Measurements from ENCODE around the gene DDX24.
"Not testable (repeated sequence)": the region's sequence is repeated elsewhere in the genome, so short reads cannot be mapped to it uniquely, and the experiment has no call there.

The DDX24 gene

DNA sequence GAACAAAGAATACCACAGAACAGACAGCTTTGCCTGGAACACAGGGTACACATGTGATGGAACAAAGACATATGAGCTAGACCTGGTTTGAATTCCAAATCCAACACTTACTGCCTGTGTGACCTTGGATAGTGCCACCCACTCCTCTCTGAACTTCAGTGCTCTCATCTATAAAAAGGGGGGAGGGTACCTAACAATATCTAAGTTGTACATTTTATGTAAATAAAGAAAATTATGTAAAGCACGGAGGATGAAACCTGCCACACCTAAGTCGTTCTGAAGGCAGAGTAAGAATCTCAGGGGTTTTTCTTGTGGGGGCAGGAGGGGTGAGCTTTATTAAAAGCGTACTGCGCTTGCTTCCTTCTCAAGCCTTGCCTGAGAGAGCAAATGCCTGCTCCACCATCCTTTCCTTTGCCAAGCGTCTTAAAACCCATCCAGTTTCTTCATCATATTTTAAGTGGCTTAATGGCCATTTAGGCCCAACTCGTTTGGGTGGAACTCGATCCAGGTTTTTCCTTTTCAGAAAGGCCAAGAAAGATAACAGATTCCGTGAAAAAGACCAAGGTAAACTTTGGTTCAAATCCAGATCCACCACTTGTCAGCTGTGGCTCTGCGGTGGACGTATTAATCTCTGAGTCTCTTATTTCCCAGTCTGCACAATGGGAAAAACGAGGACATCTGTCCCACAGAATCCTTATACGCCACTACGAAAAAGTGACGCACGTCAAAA lies 946 bp downstream of the DDX24 start:
- DNase-seq = peak in 1 of 2 donors; percentile 46

- DNase-seq = no peak
Observed at GRCh38 chr14:94077823-94078222, 3.2 kb downstream of the DDX24 start.

GRCh38 chr14:94077111-94077821 lies 3.7 kb downstream of the DDX24 start:
- no peak for DNase-seq

GRCh38 chr14:94075008-94075407 lies 6.0 kb downstream of the DDX24 start:
- DNase-seq = no peak

DNA sequence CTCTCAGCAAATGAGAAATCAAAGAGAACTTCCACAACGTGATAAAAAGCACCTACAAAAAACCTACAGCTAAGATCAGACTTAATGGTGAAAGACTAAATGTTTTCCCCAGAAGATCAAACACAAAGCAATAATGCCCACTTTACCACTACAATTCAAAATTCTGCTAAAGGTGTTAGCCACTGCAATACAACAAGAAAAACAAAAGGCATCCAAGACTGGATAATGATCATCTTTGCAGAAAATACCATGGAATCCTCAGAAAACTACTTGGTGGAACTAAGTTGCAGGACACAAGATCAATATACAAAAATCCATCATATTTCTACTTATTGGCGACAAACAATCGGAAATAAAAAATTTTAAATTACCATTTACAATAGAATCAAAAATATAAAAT lies 6.5 kb downstream of the DDX24 start:
- DNase-seq = no peak

DNA sequence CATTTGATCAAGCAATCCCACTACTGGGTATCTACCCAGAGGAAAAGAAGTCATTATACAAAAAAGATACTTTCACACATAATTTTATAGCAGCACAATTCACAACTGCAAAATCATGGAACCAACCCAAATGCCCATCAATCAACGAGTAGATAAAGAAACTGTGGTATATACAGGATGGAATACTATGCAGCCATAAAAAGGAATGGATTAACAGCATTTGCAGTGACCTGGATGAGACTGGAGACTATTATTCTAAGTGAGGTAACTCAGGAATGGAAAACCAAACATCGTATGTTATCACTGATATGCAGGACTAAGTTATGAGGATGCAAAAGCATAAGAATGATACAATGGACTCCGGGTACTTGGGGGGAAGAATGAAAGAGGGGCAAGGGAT lies 8.9 kb downstream of the DDX24 start:
- DNase-seq = not testable (repeated sequence)

DNA sequence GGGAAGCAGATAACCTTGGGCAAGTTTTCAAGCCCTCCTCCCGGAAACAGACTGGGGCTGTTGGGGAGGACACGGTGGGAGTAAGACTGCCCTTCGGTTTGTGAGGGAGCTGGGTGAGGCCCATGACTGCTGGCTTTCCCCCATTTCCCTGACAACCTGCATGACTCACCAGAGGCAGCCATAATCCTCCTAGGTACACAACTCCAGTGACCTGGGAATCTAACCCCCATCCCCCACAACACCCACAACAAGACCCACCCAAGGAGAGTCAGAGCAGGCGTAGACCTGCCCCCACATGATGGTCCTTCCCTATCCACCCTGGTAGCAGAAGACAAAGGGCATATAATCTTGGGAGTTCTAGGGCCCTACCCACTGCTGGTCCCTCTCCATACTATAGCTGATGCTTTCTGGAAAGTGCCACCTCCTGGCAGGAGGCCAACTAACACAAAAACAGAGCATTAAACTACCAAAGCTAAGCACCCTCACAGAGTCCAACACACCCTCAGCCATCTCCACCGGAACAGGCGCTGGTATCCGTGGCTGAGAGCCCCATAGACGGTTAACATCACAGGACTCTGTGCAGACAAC lies 14.8 kb downstream of the DDX24 start:
- no peak for DNase-seq

- DNase-seq = no peak
Observed at GRCh38 chr14:94062344-94062940, 18.6 kb downstream of the DDX24 start.

DNA sequence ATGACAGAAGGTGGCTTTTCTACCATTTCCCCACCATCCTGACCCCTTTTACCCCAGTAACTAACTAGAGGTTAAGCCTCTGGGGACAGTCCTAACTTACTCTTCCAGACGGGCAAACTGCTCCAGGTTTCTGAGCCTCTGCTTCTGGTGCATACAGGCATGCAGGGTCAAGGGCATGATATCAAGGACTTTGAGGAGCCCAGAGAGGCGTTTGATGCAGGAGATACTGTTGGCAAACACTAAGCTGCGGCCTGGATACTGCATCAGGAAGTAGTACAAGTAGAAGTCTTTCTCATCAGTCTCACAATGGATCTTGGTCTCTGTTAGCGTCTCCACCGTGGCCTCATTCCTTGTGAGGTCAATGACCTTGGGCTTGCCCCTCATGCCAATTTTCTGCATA lies 21.0 kb downstream of the DDX24 start:
- no peak for DNase-seq

- DNase-seq = no peak
Observed at GRCh38 chr14:94058674-94059138, 22.3 kb downstream of the DDX24 start.

- no peak for DNase-seq
Observed at GRCh38 chr14:94058128-94058673, 22.8 kb downstream of the DDX24 start.

DNA sequence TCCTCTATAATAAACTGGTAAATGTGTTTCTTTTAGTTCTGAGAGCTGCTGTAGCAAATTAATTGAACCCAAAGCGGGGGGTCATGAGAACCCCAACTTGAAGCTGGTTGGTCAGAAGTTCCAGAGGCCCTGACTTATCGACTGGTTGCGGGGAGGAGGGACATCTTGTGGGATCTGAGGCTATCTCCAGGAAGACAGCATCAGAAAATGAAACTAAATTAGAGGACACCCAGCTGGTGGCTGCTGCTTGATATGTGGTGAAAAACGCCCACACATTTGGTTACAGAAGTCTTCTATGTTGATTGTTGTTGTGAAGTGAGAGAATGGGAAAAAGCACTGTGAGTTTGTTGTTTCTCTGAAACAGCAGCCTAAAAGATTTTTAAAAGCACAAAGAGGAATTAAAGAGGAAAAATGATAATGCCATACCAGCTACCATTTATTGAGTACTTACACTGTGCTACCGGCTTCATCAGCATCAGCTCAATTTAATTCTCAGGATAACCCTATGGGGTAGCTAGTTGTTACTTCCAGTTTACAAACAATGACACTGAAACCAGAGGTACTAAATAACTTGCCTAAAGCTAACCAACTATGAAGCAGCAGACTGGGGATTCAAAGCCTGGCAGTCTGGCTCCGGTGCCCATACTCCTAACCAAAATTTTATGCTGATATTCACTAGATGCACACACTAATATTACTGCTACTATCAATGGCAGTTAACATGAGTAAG lies 24.3 kb downstream of the DDX24 start:
- peak in 1 of 2 donors; percentile 51 for DNase-seq

- no peak for DNase-seq
Observed at GRCh38 chr14:94054936-94055335, 26.1 kb downstream of the DDX24 start.

DNA sequence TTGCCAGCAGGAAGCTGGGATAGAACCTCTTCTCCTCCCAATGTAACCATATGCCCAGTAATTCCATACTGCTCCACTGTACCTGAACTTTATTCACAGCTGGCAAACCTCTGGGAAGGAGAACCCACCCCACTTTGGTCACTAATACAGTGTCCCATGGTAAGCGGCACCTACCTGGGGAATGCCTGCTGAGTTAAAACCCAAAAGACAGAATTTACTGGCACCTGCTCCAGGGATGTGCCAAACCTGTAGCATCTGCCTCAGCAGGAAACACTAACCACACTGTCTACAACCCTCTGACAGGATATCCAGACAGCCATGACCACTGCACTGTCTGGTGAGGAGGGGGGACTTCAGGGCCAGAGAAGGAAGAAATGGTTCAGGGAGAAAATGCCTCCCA lies 26.6 kb downstream of the DDX24 start:
- DNase-seq = no peak

DNA sequence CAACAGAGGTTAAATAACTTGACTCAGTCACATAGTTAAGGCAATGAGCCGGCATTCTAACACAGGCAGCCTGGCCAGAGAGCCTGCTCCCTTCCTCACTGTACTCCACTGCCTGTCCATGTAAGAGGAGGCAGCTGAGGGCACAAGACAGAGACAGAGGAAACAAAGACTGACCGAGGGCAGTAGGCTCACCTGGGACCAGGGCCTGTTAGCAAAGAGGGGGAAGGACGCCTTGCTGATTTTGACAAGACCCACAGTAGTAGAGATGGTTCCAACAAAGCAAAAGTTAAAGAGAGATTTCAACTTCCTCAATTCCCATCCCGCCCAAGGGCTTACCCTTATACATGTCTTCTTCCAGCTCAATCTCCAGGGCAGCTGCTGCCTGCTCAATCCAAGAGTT lies 28.3 kb downstream of the DDX24 start:
- DNase-seq = no peak

DNA sequence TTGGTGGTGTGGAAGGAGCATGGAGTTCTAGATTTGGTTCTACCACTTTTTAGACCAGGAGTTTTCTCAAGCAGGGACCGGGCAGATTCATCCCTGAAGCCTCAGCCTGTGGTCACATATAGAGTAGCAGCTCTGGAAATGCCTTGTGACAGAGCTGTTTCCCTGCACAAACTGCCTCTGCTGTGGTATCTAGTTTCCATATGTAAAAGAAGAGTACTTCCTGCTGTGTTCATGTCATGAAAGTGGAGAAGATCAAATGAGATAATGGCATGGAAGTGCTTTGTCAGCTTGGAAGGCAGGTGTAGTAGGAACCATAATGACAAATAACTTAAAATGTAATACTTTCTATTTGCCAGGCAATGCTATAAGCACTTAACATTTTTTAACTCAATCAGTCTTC lies 28.8 kb downstream of the DDX24 start:
- DNase-seq = no peak

- no peak for DNase-seq
Observed at GRCh38 chr14:94051779-94052178, 29.2 kb downstream of the DDX24 start.

DNA sequence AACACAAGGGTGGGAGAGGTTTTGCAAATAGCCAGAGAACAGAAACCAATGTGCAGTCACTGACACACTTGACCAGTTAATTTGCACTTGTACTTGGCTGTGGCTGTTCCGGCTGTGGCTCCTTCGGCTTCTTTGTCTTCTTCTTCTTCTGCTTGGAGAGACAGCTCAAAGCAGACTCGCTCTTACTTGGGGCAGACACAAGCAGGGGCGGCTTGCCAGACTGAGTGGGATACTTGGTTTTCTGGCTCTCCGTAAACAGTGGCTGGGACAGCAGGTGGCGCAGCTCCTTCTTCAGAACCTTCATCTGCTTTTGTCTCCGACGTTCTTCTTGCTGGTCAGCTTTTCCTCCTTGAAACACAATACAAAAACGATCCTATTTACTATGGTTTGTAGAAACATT lies 29.9 kb downstream of the DDX24 start:
- DNase-seq = no peak

GRCh38 chr14:94050231-94050880 lies 30.6 kb downstream of the DDX24 start:
- DNase-seq = no peak

DNA sequence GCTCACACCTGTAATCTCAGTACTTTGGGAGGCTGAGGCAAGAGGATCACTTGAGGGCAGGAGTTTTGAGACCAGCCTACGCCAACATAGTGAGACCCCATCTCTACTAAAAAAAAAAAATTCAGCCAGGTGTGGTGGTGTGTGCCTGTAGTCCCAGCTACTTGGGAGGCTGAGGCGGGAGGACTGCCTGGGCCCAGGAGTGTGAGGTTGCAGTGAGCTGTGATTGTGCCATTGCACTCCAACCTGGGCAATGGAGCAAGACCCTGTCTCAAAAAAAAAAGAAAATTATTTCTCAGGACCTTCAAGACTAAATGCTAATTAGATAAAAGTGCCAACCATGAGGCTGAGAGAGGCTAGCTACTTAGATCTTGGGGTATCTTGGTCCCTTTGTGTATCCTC lies 31.4 kb downstream of the DDX24 start:
- no peak for DNase-seq

DNA sequence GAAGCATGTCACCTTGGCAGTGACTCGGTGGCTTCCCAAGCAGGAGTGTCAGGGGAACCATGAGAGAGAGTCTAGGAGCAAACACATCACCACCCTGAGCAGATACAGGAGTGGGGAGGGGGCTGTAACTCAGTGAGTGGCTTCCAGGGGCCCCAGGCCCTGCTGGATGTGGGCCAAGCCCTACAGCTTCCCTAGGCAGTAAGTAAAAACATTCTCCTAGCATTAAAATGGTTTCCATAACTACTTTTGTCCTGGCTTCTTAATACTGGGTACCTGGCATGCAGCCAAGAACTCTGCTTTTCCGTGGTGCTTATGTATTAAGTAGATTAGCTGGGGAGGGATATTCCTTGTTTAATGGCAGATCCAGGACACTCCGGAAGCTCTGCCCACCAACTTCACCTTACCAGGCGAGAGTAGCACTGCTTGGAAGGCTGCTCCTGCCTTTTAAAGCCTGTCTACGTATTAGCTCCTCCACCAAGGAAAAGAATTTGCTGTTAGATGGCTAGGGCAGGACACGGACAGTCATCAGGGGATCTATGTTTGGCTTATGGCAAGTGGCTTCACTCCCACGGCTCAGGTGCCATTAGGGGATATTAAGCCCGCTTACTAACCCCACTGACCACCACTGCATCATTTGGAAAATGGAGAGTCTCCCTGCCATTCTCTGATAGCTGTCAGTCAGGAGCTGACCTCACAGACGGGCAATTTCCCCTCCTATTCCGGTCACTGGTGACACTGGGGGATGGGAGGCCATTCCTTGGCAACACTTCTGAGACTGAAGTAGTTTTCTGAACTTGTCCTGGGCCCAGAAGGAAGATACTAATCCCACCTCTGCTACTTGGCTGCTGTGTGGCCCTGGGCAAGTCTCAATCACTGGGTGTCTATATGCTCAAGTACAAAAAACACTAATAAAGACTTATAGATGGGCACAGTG lies 32.0 kb downstream of the DDX24 start:
- no peak for DNase-seq
